ENCODE data around the gene GJE1.
"Not testable (repeated sequence)": the region's sequence is repeated elsewhere in the genome, so short reads cannot be mapped to it uniquely, and the experiment has no call there.

GJE1 gene

GRCh38 chr6:142132625-142133024 is at the start of gene GJE1:
GJE1 (plus strand) TSS chr6:142132925; CDS start chr6:142133159, 234 bp downstream.
- no peak for TF ChIP-seq CTCF (IDR thresholded peaks at IDR 0.05; ENCODE audit: borderline replicate concordance, control extremely low read depth, extremely low read depth, insufficient read depth, missing control alignments)
- in situ Hi-C loops (cut with MboI; ENCODE audit: low sequenced_read_pairs, unreplicated experiment), result no loop called here
- no peak for DNase-seq (ENCODE audit: low spot score)

- in situ Hi-C loops (cut with MboI; ENCODE audit: low sequenced_read_pairs, unreplicated experiment), result no loop called here
- no peak for DNase-seq (ENCODE audit: low spot score)
- TF ChIP-seq CTCF (IDR thresholded peaks at IDR 0.05; ENCODE audit: borderline replicate concordance, control extremely low read depth, extremely low read depth, insufficient read depth, missing control alignments), result no peak
Observed at GRCh38 chr6:142087950-142088857, 44.5 kb upstream of the GJE1 start.

- no peak for DNase-seq (ENCODE audit: low spot score)
- TF ChIP-seq CTCF (IDR thresholded peaks at IDR 0.05; ENCODE audit: borderline replicate concordance, control extremely low read depth, extremely low read depth, insufficient read depth, missing control alignments), result no peak
- in situ Hi-C loops (cut with MboI; ENCODE audit: low sequenced_read_pairs, unreplicated experiment), result no loop called here
Observed at GRCh38 chr6:142088858-142089216, 43.9 kb upstream of the GJE1 start.

- not testable (repeated sequence) for DNase-seq (ENCODE audit: low spot score)
- in situ Hi-C loops (cut with MboI; ENCODE audit: low sequenced_read_pairs, unreplicated experiment), result loop anchor here (25.0 kb wide), 2 partner anchors 118 to 418 kb away; no protein-coding TSS in a partner anchor
Observed at GRCh38 chr6:142104820-142105219, 27.9 kb upstream of the GJE1 start.

- DNase-seq (ENCODE audit: low spot score), result not testable (repeated sequence)
- in situ Hi-C loops (cut with MboI; ENCODE audit: low sequenced_read_pairs, unreplicated experiment), result loop anchor here (25.0 kb wide), 2 partner anchors 124 to 424 kb away; no protein-coding TSS in a partner anchor
Observed at GRCh38 chr6:142110820-142111219, 21.9 kb upstream of the GJE1 start.

- TF ChIP-seq CTCF (IDR thresholded peaks at IDR 0.05; ENCODE audit: borderline replicate concordance, control extremely low read depth, extremely low read depth, insufficient read depth, missing control alignments), result peak; percentile 73
- in situ Hi-C loops (cut with MboI; ENCODE audit: low sequenced_read_pairs, unreplicated experiment), result loop anchor here (25.0 kb wide), 2 partner anchors 125 to 425 kb away; no protein-coding TSS in a partner anchor
- DNase-seq (ENCODE audit: low spot score), result peak; percentile 23
Observed at GRCh38 chr6:142112451-142113061, 20.2 kb upstream of the GJE1 start.

GRCh38 chr6:142117366-142117765 is 15.4 kb upstream of the GJE1 start:
- no peak for DNase-seq (ENCODE audit: low spot score)
- TF ChIP-seq CTCF (IDR thresholded peaks at IDR 0.05; ENCODE audit: borderline replicate concordance, control extremely low read depth, extremely low read depth, insufficient read depth, missing control alignments), result no peak
- in situ Hi-C loops (cut with MboI; ENCODE audit: low sequenced_read_pairs, unreplicated experiment), result loop anchor here (25.0 kb wide), 2 partner anchors 130 to 430 kb away; no protein-coding TSS in a partner anchor

Data from GM13976 (cell line).